Measurements from ENCODE around the gene GJB6. TPM values are rescaled to one million over a fixed set of nuclear protein-coding genes. Genes with fewer than 3 reads are reported as not detected.

GJB6 gene
- total and polyA plus RNA-seq, 2 donors (not counting 1 experiment from before 2014, with no cell fraction given): not detected

DNA sequence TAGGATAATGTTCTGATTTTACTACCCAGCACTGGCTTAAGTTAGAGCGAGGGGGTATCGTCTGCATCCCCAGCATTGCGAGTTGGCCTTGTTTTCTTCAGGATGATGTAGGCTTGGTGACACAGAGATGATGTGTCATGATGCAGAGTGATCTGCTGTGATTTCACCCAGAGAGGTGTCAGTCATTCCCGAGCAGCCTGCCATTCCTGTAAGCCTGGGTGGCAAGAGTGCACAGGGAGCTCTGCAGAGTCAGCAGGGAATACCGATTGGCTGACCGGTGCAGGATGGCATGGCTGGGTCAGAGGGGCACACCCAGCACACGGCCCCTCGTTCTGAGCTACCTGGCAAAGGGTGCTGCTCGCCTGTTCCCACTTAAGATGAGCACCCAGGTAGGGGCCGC, 15.8 kb upstream of the GJB6 start:
- Histone ChIP-seq H3K4me1 (ENCODE audit: control insufficient read depth, extremely low read depth, insufficient read depth, low read length) (no peaks in the 10 kb centered on the region), H4K20me1 (ENCODE audit: control insufficient read depth, extremely low read depth, insufficient read depth, low read length) (no peaks in the 10 kb centered on the region), H3K4me3 (replicated peaks in 1 of 4; ENCODE audit: control extremely low read depth in 1 of 4, insufficient read depth in 1 of 4, low read depth in 3 of 4, low read length in 4 of 4) (no peak overlapping the region), H3K27me3 (ENCODE audit: control insufficient read depth, insufficient read depth, low read length) (no peaks in the 10 kb centered on the region), H3K36me3 (ENCODE audit: control insufficient read depth, insufficient read depth, low read length) (no peaks in the 10 kb centered on the region), H3K27ac (ENCODE audit: insufficient read depth, low read length) (no peak overlapping the region), H3K9me3 (ENCODE audit: control insufficient read depth, insufficient read depth, low read depth, low read length) (no peaks in the 10 kb centered on the region), H3K4me2 (ENCODE audit: extremely low read depth, insufficient read depth, low read length) (no peak overlapping the region), H3K79me2 (ENCODE audit: control insufficient read depth, insufficient read depth, low read length) (no peaks in the 10 kb centered on the region), H3K9ac (ENCODE audit: insufficient read depth, low read length) (no peak overlapping the region), H2AFZ (ENCODE audit: low read length) (no peak overlapping the region)
- no peak for TF ChIP-seq EZH2 (IDR thresholded peaks at IDR 0.05; ENCODE audit: low read length, missing control alignments)
- TF ChIP-seq, protein P1, sequence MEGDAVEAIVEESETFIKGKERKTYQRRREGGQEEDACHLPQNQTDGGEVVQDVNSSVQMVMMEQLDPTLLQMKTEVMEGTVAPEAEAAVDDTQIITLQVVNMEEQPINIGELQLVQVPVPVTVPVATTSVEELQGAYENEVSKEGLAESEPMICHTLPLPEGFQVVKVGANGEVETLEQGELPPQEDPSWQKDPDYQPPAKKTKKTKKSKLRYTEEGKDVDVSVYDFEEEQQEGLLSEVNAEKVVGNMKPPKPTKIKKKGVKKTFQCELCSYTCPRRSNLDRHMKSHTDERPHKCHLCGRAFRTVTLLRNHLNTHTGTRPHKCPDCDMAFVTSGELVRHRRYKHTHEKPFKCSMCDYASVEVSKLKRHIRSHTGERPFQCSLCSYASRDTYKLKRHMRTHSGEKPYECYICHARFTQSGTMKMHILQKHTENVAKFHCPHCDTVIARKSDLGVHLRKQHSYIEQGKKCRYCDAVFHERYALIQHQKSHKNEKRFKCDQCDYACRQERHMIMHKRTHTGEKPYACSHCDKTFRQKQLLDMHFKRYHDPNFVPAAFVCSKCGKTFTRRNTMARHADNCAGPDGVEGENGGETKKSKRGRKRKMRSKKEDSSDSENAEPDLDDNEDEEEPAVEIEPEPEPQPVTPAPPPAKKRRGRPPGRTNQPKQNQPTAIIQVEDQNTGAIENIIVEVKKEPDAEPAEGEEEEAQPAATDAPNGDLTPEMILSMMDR (conservative IDR thresholded peaks at IDR 0.05 in 1 of 2, IDR thresholded peaks at IDR 0.05 in 1 of 2; ENCODE audit: low read depth in 1 of 2, low read length in 2 of 2): no peak
- DNase-seq (ENCODE audit: low read depth in 2 of 2): no peak

DNA sequence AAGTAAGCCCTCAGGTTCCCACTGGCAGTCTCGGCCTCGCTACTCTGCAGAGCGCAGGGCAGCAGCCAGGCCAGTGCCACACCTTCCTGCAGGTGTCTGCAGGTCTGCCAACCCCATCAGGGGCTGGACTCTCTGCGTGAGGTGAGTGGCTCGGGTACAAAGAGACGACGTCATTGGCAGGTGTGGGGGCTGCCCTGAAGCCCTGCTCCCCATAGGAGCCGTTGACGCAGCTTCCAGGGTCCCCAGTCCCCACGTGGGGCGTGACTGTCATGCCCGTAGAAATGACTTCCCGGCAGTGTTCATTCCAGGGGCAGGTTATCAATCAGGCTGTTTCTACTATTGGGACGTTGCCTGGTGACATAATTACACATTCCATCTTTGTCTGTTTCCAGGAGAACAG, 15.3 kb upstream of the GJB6 start:
- no peaks in the 10 kb centered on the region for H3K27me3 ChIP-seq (ENCODE audit: control insufficient read depth, insufficient read depth, low read length)
- no peaks in the 10 kb centered on the region for H4K20me1 ChIP-seq (ENCODE audit: control insufficient read depth, extremely low read depth, insufficient read depth, low read length)
- H3K36me3 ChIP-seq (ENCODE audit: control insufficient read depth, insufficient read depth, low read length): no peaks in the 10 kb centered on the region
- TF ChIP-seq, protein P1 (conservative IDR thresholded peaks at IDR 0.05 in 1 of 2, IDR thresholded peaks at IDR 0.05 in 1 of 2; ENCODE audit: low read depth in 1 of 2, low read length in 2 of 2): no peak
- no peak for TF ChIP-seq EZH2 (IDR thresholded peaks at IDR 0.05; ENCODE audit: low read length, missing control alignments)
- H3K9me3 ChIP-seq (ENCODE audit: control insufficient read depth, insufficient read depth, low read depth, low read length): no peaks in the 10 kb centered on the region
- no peaks in the 10 kb centered on the region for H3K79me2 ChIP-seq (ENCODE audit: control insufficient read depth, insufficient read depth, low read length)
- H3K9ac ChIP-seq (ENCODE audit: insufficient read depth, low read length): no peak overlapping the region
- no peak for DNase-seq (ENCODE audit: low read depth in 2 of 2)
- no peak overlapping the region for H3K4me2 ChIP-seq (ENCODE audit: extremely low read depth, insufficient read depth, low read length)
- H3K27ac ChIP-seq (ENCODE audit: insufficient read depth, low read length): no peak overlapping the region
- no peak overlapping the region for H3K4me3 ChIP-seq (replicated peaks in 1 of 4; ENCODE audit: control extremely low read depth in 1 of 4, insufficient read depth in 1 of 4, low read depth in 3 of 4, low read length in 4 of 4)
- H2AFZ ChIP-seq (ENCODE audit: low read length): no peak overlapping the region
- H3K4me1 ChIP-seq (ENCODE audit: control insufficient read depth, extremely low read depth, insufficient read depth, low read length): no peaks in the 10 kb centered on the region

- no peak for DNase-seq (ENCODE audit: low read depth in 2 of 2)
- Histone ChIP-seq H3K36me3 (ENCODE audit: control insufficient read depth, insufficient read depth, low read length) (no peaks in the 10 kb centered on the region), H2AFZ (ENCODE audit: low read length) (no peak overlapping the region), H3K9me3 (ENCODE audit: control insufficient read depth, insufficient read depth, low read depth, low read length) (no peaks in the 10 kb centered on the region), H3K79me2 (ENCODE audit: control insufficient read depth, insufficient read depth, low read length) (no peaks in the 10 kb centered on the region), H3K4me2 (ENCODE audit: extremely low read depth, insufficient read depth, low read length) (no peak overlapping the region), H3K27me3 (ENCODE audit: control insufficient read depth, insufficient read depth, low read length) (peaks cover 2% of the 10 kb centered on the region), H3K27ac (ENCODE audit: insufficient read depth, low read length) (no peak overlapping the region), H3K9ac (ENCODE audit: insufficient read depth, low read length) (no peak overlapping the region), H3K4me1 (ENCODE audit: control insufficient read depth, extremely low read depth, insufficient read depth, low read length) (no peaks in the 10 kb centered on the region), H3K4me3 (replicated peaks in 1 of 4; ENCODE audit: control extremely low read depth in 1 of 4, insufficient read depth in 1 of 4, low read depth in 3 of 4, low read length in 4 of 4) (no peak overlapping the region), H4K20me1 (ENCODE audit: control insufficient read depth, extremely low read depth, insufficient read depth, low read length) (no peaks in the 10 kb centered on the region)
- TF ChIP-seq, protein P1 (conservative IDR thresholded peaks at IDR 0.05 in 1 of 2, IDR thresholded peaks at IDR 0.05 in 1 of 2; ENCODE audit: low read depth in 1 of 2, low read length in 2 of 2): no peak
- no peak for TF ChIP-seq EZH2 (IDR thresholded peaks at IDR 0.05; ENCODE audit: low read length, missing control alignments)
Observed at GRCh38 chr13:20241593-20241992, 9.5 kb upstream of the GJB6 start.
